Measurements from ENCODE around the gene GAB4.

GRCh38 chr22:16968218-16968595, 39.8 kb downstream of the GAB4 start:
- no peak for TF ChIP-seq POLR2AphosphoS5 (IDR thresholded peaks at IDR 0.05; ENCODE audit: low read depth, low read length)
- no peak for TF ChIP-seq SIN3A (IDR thresholded peaks at IDR 0.05; ENCODE audit: borderline replicate concordance, insufficient read depth, low read length)
